WI38 (cell line): Measurements from ENCODE around the gene RCOR1.
"Not testable (repeated sequence)": the region's sequence is repeated elsewhere in the genome, so short reads cannot be mapped to it uniquely, and the experiment has no call there.

Experiments
- H3K4me3 ChIP-seq: 2 replicates; pipeline ENCODE4 v1.5.1; 2011; ENCODE audit warnings: low read depth, mild to moderate bottlenecking, control low read depth, low read length
- TF ChIP-seq, protein P1 (sequence below): IDR thresholded peaks from 2 replicates; pipeline ENCODE4 v1.5.1; 2012; ENCODE audit warnings: low read depth, mild to moderate bottlenecking, control low read depth, low read length

Gene RCOR1

DNA sequence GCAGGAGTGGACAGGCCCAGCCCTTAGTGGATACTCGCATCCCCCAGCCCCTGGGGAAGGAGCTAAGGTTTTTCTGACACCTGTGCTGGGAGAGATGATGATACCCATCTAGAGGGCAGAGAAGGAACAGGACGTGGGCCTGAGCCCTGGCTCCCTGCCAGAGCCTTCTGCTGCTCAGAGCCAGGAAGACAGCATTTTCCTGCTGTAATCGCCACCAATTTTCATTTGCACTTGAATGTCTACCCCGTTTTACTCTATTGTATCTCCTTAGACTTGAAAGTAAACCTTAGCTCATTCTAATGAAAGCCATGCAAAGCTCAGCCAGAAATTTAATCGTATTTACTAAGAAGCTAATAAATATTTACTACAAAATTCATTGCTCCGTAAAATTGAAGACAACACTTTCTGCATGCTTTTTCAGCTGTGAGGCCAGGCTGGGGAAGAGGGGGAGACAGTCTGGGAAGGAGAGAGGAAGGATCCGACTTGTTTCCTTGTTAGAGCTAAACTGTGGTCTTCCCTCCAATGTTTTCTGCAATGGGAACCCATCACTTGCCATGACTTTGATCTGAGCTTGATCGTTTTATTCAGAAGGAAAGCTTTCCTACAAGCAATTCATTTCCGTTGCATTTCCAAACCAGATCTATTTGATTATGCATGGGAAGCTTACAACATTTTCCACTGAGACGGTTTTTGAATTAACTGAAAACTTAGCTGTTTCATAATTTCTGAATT lies 167.2 kb downstream of the RCOR1 start:
- TF ChIP-seq, protein P1, sequence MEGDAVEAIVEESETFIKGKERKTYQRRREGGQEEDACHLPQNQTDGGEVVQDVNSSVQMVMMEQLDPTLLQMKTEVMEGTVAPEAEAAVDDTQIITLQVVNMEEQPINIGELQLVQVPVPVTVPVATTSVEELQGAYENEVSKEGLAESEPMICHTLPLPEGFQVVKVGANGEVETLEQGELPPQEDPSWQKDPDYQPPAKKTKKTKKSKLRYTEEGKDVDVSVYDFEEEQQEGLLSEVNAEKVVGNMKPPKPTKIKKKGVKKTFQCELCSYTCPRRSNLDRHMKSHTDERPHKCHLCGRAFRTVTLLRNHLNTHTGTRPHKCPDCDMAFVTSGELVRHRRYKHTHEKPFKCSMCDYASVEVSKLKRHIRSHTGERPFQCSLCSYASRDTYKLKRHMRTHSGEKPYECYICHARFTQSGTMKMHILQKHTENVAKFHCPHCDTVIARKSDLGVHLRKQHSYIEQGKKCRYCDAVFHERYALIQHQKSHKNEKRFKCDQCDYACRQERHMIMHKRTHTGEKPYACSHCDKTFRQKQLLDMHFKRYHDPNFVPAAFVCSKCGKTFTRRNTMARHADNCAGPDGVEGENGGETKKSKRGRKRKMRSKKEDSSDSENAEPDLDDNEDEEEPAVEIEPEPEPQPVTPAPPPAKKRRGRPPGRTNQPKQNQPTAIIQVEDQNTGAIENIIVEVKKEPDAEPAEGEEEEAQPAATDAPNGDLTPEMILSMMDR = no peak
- no peak overlapping the region for H3K4me3 ChIP-seq

DNA sequence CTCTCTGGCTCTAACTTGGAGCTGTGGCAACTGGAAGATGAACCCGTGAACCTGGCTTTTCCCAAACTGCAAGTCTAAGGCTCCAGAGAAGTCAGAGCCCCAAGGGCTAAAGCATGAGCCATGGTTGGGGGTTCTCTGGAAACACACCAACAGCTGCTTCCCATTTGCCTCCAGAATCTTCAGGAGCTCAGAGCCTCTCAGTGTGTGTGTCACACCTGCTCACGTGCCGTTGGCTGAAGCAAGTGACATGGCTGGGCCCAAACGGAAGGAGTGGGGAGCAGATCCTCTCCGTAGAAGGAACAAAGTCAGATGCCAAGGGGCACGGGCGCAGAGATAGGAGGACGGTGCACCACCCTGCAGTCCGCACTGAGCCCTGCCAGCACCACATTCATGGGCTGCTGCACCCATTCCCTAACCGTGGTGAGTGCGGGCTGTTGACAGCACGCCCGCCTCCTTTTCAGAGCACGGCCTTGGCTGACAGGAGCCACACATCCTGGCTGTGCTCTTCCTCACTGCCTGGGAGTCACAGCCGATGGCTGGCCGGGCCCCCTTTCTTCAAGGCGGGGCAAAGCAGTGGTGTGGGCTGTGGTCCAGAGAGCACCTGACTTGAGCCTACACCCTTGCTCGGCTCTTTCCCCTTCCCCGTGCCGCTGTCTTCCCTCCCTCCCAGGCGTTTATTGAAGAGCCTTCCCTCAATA lies 168.2 kb downstream of the RCOR1 start:
- TF ChIP-seq, protein P1 = no peak
- H3K4me3 ChIP-seq = no peak overlapping the region

DNA sequence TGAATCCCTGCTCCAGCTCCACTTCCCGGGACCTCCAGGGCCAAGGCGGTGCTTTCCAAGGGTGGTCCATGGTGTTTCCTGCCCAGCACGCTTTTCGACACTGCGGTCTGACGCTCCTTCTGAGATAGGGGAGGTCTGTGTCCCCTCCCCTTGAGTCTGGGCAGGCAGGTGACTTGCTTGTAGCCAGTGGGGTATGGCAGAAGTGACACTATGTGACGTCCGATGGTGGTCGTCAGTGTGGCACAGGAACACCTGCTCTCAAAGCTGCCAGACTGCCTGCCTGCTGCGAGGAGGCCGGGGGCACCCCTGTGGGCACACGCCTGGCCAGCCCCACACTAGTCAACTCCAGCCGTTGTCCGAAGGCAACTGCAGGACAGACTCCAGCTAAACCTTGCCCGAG lies 168.8 kb downstream of the RCOR1 start:
- no peak overlapping the region for H3K4me3 ChIP-seq
- TF ChIP-seq, protein P1 = no peak

DNA sequence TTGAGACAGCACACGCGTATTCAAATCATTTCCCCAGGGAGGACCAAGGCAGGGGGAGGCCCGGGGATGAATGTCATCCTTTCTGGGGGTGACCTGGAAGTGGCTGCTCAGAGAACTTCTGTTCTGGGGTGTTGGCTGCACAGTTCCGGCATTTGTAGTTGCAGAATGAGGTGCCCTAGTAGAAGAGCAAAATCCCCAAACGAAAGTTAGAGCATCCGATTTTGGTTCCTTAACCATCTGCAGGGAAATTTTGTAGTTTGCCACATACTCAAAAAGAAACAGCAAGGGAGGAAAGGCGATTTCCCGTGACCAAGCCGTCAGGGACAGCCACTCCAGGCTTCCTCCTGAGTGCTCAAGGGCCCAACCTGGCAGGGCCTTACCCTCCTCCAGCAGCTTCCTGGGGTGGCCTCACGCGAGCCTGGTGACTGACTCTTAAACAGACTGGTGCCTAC lies 171.8 kb downstream of the RCOR1 start:
- H3K4me3 ChIP-seq = no peak overlapping the region
- TF ChIP-seq, protein P1 = no peak

DNA sequence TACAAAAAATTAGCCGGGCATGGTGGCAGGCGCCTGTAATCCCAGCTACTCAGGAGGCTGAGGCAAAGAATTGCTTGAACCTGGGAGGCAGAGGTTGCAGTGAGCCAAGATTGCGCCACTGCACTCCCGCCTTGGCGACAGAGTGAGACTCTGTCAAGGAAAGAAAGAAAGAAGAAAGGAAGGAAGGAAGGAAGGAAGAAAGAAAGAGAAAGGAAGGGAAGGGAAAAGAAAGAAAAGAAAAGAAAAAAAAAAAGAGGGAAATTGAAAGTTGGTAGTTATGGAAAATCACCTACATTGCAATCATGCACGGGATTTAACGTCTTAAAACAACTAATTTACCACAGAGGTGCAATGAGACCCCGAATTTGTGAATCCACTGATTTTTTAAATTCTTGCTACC lies 173.3 kb downstream of the RCOR1 start:
- not testable (repeated sequence) for H3K4me3 ChIP-seq

DNA sequence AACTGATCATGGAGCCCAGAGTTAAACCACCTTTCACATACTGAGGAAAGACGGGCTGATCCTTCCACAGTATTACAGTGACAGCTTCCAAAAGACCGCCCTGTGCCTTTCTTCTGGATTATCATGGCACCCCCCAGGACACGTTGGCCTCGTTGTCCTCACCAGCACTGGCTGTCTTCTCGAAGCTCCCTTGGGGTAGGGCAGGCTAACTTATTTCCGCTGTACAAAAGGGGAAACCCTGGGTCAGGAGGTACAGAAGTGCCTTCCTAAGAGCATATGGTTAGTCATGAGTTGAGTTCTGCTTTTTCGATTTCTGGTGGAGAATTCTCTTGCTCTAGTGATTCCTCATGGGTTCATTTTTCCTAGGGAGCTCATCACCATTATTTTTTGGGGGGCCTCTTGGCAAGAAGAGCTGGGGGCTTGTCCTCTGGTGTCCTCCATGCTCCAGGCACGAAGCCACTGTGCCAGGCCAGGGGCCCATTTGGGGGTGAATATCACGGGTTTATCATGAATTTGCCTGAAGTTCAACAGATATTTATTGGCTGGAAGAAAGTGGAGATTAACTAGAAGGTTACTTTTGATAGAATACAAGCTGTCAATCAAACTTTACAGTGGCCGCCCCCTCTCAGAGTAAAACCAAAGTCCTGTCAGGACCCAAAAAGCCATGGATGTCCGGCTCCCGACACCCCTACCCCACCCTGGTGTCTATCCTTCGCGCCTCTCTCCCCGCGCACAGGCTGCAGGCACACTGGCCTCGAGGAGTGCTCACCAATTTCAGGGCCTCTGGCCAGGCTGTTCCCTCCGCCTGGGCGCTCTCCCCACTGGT lies 176.0 kb downstream of the RCOR1 start:
- TF ChIP-seq, protein P1 = no peak
- no peak overlapping the region for H3K4me3 ChIP-seq

DNA sequence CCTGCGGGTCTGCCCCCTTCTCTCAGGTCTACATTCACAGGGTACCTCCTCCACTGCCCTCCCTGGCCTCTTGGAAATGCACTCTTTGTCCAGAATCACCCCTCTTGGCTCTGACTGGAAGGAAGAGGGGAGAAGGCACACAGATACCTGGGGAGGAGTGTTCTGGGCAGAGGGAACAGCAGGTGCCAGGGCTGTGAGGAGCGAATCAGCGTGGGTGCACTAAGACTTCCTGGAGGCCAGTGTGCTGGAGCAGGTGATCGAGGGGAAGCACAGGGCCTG lies 176.5 kb downstream of the RCOR1 start:
- H3K4me3 ChIP-seq = no peak overlapping the region
- TF ChIP-seq, protein P1 = no peak
